ENCODE measurements around the gene MPDU1. TPM values are rescaled to one million over a fixed set of nuclear protein-coding genes. Genes with fewer than 3 reads are reported as not detected.

The MPDU1 gene
- total RNA-seq (40.2 TPM), polyA plus RNA-seq (40.4 TPM)

DNA sequence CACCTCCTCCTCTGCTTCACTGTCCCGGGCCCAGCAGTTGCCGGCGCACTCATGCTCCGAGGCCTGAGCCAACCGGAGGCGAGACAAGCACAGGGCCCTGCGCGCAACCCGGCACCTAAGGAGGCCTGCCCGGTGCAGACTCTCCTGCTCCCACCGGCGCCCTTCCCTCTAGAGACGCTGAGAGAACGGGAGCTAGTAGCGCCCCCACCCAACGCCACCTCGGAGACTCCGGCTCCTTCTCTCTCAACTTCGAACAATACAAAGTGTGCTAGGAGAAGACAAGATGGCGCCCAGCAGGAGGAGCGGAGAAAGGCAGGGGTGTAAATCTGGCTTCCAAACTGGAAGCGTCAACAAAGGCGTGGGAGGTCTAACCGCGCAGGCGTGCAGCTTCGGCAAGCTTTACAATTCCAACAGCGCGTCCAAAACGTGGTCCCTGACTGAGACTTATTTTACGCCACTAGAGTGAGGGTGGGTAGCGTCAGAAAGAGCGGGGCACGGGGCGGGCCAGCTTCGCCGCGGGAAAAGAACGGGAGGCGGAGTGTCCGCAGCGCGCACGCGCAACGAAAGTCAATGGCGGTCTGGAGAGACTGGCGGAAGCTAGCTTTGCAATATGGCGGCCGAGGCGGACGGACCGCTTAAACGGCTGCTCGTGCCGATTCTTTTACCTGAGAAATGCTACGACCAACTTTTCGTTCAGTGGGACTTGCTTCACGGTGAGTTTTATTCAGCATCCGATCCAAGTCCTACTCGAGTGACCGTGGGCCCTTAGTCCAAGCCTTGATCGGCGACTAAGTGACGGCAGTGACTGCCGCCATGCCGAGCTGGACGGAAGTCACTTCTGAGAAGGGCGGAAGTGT lies at the start of gene MPDU1:
MPDU1 (plus strand) TSS at position 600 of the 857 bp plus-strand sequence; CDS start at position 611, 11 bp downstream.
- peak within 1 kb of the TSS; percentile 33 for H3K4me3 ChIP-seq (ENCODE audit: low read depth, low read length)
- peak; percentile 98 for DNase-seq (ENCODE audit: extremely low spot score)
- no peaks in the 10 kb centered on the region for H3K36me3 ChIP-seq (ENCODE audit: insufficient read depth)
- 13% methylated on average over 69 of the region's 69 CpGs for WGBS
- peak within 1 kb of the TSS; percentile 92 for H3K27ac ChIP-seq (ENCODE audit: low read depth)
- H3K4me1 ChIP-seq (ENCODE audit: insufficient read depth): no peaks in the 10 kb centered on the region

DNA sequence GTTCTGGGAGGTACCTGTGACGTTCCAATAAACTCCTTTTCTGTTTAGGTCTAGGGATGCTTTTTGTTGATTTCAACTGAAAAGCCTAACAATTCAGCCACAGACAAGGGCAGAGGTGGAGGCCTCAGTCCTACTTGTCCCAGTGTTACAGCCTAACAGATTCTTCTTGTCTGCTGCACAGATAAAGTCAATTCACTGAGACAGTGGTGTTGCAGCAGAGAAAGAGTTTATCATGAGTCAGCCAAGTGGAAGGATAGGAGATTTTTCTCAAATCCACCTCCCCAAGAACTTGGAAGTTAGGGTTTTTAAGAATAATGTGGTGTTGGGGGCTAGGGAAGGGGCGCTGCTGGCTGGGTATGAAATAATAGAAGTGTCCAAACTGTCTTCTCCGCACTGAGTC lies 45.6 kb upstream of the MPDU1 start:
- DNase-seq (ENCODE audit: extremely low spot score): no peak
- H3K36me3 ChIP-seq (ENCODE audit: insufficient read depth): no peaks in the 10 kb centered on the region
- H3K4me3 ChIP-seq (ENCODE audit: low read depth, low read length): no peak overlapping the region
- H3K27ac ChIP-seq (ENCODE audit: low read depth): no peak overlapping the region
- 90% methylated on average over 3 of the region's 3 CpGs for WGBS
- H3K4me1 ChIP-seq (ENCODE audit: insufficient read depth): no peaks in the 10 kb centered on the region

DNA sequence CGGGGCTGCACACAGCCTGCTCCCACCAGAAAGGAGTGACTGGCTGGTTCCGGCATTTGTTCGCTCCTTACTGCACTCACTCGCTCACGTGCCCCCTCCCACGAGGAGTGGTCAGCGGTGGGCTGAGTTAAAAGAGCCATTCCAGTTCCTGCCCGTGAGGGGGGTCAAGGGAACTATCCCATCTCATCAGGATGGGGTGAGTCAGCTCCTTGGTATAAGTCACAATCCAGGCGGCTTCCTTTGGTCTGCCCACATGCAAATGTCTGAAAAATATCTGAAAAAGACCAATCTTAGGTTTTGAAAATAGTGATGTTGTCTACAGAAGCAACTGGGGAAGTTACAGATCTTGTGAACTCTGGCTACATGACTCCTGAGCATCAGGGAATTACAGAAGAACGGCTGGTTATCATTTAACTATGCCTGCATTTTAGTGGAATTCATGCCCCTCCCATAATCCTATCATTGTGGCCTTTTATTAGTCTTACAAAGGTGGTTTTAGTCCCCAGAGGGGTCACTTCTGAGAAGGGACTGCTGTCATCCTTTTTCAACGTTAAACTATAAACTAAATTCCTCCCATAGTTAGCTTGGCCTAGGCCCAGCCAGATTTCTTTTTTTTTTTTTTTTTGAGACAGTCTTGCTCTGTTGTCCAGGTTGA lies 44.6 kb upstream of the MPDU1 start:
- Histone ChIP-seq H3K4me1 (ENCODE audit: insufficient read depth) (no peaks in the 10 kb centered on the region), H3K27ac (ENCODE audit: low read depth) (no peak overlapping the region), H3K36me3 (ENCODE audit: insufficient read depth) (no peaks in the 10 kb centered on the region), H3K4me3 (ENCODE audit: low read depth, low read length) (no peak overlapping the region)
- WGBS: 61% methylated on average over 11 of the region's 11 CpGs
- no peak for DNase-seq (ENCODE audit: extremely low spot score)

DNA sequence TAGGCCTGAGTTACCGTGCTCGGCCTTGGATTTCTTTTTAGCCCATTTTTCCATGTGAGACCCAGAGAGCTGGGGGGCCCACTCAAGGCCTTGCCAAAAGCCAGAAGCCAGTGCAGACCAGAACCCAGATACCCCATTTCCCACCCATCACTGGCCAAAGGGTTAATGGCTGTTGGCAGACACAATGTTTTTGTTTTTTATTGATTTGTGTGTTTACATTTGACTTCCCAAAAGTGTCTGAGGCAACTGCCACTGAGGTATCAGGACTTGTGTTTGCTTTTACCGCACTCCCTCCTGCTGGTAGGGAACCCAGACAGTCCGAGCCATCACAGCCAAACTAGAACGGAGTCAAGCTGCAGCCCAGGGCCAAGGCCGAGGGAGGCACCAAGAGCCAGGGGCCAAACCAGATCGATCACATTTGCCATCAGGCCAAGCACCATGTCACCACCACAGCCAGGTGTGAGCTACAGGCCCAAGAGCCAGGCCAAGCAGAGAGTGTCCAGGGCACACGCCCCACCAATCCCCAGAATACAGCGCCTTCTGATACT lies 42.5 kb upstream of the MPDU1 start:
- 93% methylated on average over 9 of the region's 9 CpGs for WGBS
- H3K36me3 ChIP-seq (ENCODE audit: insufficient read depth): no peaks in the 10 kb centered on the region
- H3K4me3 ChIP-seq (ENCODE audit: low read depth, low read length): no peak overlapping the region
- H3K27ac ChIP-seq (ENCODE audit: low read depth): no peak overlapping the region
- H3K4me1 ChIP-seq (ENCODE audit: insufficient read depth): no peaks in the 10 kb centered on the region
- no peak for DNase-seq (ENCODE audit: extremely low spot score)

DNA sequence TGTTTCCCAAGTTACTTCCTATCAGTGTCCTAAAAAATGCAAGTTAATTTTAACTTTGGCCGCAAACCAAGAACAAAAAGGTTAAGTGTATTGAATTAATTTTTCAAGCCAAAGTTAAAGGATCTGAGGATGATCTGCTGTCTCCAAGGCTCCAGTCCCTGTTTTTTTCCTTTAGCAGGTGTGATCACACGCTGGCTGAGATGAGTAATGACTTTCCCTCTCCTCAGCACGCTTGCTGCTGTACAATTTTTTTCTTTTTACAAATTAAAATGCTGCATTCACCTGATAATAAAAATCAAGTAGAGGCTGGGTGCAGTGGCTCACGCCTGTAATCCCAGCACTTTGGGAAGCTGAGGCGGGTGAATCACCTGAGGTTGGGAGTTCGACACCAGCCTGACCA lies 38.7 kb upstream of the MPDU1 start:
- 72% methylated on average over 6 of the region's 6 CpGs for WGBS
- Histone ChIP-seq H3K27ac (ENCODE audit: low read depth) (no peak overlapping the region), H3K4me1 (ENCODE audit: insufficient read depth) (no peaks in the 10 kb centered on the region), H3K4me3 (ENCODE audit: low read depth, low read length) (no peak overlapping the region), H3K36me3 (ENCODE audit: insufficient read depth) (no peaks in the 10 kb centered on the region)
- DNase-seq (ENCODE audit: extremely low spot score): no peak

DNA sequence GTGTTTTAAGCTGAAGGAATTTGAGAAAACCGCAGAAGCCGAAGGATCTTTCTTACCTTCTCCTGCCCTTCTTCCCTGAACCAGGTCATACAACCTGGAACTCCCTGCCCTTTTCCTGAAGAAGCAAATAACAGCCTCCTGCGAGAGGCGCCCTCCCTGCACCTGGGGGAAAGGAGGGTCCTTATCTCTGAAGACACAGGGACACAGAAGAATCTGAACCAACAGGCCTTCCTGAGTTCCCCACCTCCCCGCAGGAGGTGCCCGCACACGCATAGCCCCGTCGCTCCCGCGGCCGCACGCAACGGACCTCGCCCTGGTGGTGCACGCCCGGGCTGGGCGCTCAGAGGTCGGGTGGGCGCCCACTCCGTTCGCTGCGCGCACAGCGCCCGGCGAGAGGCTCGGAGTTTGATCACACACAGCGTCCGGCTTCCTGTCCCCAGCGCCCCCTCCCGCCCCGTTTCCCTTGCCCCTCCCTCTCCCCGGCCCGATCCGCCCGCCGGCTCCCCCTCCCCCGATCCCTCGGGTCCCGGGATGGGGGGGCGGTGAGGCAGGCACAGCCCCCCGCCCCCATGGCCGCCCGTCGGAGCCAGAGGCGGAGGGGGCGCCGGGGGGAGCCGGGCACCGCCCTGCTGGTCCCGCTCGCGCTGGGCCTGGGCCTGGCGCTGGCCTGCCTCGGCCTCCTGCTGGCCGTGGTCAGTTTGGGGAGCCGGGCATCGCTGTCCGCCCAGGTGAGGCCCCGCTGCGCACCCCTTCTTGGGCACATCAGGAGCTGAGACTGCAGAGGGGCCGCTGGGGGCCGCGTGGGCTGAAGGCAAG lies 34.9 kb upstream of the MPDU1 start, which contains the start of gene TNFSF12:
TNFSF12 (plus strand) TSS at position 474 of the 816 bp plus-strand sequence; CDS start at position 570, 96 bp downstream.
- Histone ChIP-seq H3K4me3 (ENCODE audit: low read depth, low read length) (peak within 1 kb of the TSS; percentile 74), H3K36me3 (ENCODE audit: insufficient read depth) (no peaks in the 10 kb centered on the region), H3K4me1 (ENCODE audit: insufficient read depth) (no peaks in the 10 kb centered on the region), H3K27ac (ENCODE audit: low read depth) (peak within 1 kb of the TSS; percentile 64)
- no peak for DNase-seq (ENCODE audit: extremely low spot score)
- 2% methylated on average over 65 of the region's 65 CpGs for WGBS

DNA sequence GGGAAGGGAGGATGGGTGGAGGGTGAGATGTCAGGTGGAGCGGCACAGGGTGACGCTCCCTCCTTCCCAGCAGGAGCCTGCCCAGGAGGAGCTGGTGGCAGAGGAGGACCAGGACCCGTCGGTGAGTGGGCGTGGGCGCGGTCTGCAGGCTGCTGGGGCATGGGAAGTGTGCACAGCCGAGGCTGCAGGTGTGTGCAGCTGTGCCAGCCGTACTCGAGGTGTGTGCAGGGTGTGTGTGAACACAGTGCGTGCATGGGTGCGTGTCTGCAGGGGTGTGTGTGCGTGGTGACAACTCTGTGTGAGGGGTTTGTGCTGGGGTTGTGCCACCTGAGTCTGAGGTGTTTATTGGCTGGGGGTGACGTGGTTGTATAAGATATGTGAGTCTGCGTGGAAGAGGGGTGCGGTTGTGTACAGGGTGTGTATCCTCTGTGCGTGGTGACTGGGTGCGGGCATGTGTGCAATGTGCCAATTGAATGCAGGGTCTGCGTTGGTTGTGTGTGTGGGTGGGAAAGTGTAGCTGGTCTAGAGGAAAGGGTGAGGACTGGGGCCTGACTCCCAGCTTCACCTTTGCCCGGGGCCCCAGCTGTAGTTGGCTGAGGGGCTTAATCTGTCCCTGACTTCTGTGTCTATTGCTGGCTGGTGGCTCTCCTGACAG lies 34.1 kb upstream of the MPDU1 start:
- H3K4me3 ChIP-seq (ENCODE audit: low read depth, low read length): peak overlapping the region; percentile 74
- H3K36me3 ChIP-seq (ENCODE audit: insufficient read depth): no peaks in the 10 kb centered on the region
- H3K27ac ChIP-seq (ENCODE audit: low read depth): peak overlapping the region; percentile 64
- DNase-seq (ENCODE audit: extremely low spot score): no peak
- WGBS: 29% methylated on average over 20 of the region's 20 CpGs
- no peaks in the 10 kb centered on the region for H3K4me1 ChIP-seq (ENCODE audit: insufficient read depth)

DNA sequence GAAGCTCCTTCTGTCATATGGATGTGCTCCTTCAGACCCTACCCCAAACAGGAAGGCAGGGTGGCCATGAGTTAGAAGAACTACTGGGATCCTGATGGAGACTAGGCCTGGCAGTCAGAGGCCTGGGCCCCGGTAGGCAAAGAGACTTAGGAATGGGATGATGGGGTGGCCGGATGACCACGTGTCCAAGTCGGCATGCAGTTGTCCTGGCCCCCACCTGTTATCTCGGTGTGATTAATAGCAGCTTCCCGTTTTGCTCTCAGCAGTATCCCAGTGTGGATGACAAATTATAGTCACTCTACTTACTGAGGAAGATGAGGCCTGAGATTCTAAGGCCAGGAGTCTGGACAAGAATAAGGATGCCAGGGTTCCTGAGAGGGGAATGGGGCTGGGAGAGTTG lies 33.3 kb upstream of the MPDU1 start:
- Histone ChIP-seq H3K4me3 (ENCODE audit: low read depth, low read length) (no peak overlapping the region), H3K36me3 (ENCODE audit: insufficient read depth) (no peaks in the 10 kb centered on the region), H3K27ac (ENCODE audit: low read depth) (no peak overlapping the region), H3K4me1 (ENCODE audit: insufficient read depth) (no peaks in the 10 kb centered on the region)
- no peak for DNase-seq (ENCODE audit: extremely low spot score)
- 61% methylated on average over 6 of the region's 6 CpGs for WGBS

DNA sequence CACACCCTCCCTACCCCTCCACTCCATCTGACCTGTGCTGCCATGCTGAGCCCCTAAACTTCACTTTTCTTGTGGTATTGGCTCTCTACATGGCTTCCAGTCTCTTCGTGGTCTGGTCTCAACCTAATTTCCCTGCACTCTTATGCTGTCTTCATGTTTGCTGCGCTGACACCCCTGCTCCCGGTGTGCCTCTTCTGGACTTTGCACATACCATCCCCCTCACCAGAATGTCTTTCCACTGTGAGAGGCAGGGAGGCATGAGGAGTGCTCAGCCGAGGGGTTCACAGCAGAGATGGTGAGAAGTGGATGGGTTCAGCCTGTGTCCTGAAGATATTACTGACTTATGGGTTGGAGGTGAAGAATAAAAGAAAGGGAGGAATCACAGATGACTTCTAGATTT lies 32.3 kb upstream of the MPDU1 start:
- Histone ChIP-seq H3K36me3 (ENCODE audit: insufficient read depth) (no peaks in the 10 kb centered on the region), H3K4me3 (ENCODE audit: low read depth, low read length) (no peak overlapping the region), H3K27ac (ENCODE audit: low read depth) (no peak overlapping the region), H3K4me1 (ENCODE audit: insufficient read depth) (no peaks in the 10 kb centered on the region)
- WGBS: 87% methylated on average over 4 of the region's 4 CpGs
- DNase-seq (ENCODE audit: extremely low spot score): no peak

DNA sequence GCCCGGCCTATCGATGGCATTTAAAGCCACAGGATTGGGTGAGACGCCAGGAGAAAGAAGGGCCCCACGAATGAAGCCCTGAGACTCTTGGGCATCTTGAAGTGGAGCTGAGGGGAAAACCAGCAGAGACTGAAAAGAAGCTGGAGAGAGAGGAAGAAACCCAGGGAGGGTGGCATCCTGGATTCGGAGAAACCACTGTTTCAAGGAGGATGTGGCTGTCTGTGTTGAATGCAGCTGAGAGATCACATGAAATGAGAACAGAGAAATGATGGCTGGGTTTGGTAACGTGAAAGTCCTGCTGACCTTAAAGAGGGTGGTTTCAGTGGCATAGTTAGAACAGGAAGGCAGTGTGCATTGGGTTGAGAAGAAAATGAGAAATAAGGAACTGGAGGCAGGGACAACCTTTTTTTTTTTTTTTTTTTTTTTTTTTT lies 31.0 kb upstream of the MPDU1 start:
- Histone ChIP-seq H3K36me3 (ENCODE audit: insufficient read depth) (no peaks in the 10 kb centered on the region), H3K4me3 (ENCODE audit: low read depth, low read length) (no peak overlapping the region), H3K27ac (ENCODE audit: low read depth) (no peak overlapping the region), H3K4me1 (ENCODE audit: insufficient read depth) (no peaks in the 10 kb centered on the region)
- no peak for DNase-seq (ENCODE audit: extremely low spot score)
- WGBS: 83% methylated on average over 6 of the region's 6 CpGs

DNA sequence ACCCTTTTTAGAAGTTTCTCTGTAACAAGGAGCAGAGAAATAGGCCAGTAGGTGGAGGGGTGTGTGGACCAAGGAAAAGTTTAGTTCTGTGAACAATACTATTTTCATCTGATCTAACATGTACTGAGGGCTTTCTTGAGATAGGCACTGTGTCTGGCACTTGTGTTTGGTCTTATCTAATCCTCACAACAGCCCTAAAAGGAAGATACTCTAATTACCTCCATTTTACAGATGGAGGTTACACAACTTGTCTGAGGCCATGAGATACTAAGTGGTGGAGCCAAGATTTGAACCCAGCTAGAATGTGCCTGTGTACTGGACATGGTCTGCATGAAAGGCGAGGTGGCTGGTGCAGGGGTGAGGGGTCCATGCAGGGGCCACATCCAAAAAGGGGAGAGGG lies 30.3 kb upstream of the MPDU1 start:
- 100% methylated on average over 1 of the region's 1 CpG for WGBS
- Histone ChIP-seq H3K4me3 (ENCODE audit: low read depth, low read length) (no peak overlapping the region), H3K36me3 (ENCODE audit: insufficient read depth) (no peaks in the 10 kb centered on the region), H3K4me1 (ENCODE audit: insufficient read depth) (no peaks in the 10 kb centered on the region), H3K27ac (ENCODE audit: low read depth) (no peak overlapping the region)
- no peak for DNase-seq (ENCODE audit: extremely low spot score)

DNA sequence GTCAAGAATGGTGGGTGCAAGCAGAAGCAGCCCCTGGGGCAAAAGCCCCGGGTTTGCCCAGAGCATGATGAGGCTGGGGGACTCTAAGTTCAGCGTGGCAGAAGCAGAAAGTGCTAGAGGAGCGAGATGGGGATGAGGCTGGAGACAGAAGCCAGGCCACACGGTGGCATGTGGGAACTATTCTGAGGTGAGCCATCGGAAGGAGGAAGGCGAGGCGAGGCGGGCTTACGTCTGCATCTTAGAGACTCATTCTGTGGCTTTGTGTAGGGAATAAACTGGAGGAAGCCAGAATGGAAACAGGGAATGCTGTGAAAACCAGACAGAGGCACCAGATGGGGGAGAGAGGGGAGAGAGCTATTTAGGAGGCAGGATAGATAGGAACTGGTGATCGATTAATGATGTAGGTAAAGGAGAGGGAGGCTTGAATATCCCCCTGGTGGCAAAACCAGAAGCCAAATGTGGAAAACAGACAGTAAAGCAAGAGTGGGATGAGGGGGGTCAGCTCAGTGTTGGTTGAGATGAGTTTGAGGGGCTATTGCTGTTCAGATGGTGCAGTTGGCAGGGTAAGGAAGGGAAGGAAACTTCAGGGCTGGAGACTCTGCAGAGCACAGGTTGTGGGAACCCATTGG lies 28.2 kb upstream of the MPDU1 start:
- no peak overlapping the region for H3K4me3 ChIP-seq (ENCODE audit: low read depth, low read length)
- H3K36me3 ChIP-seq (ENCODE audit: insufficient read depth): no peaks in the 10 kb centered on the region
- H3K4me1 ChIP-seq (ENCODE audit: insufficient read depth): no peaks in the 10 kb centered on the region
- no peak for DNase-seq (ENCODE audit: extremely low spot score)
- 57% methylated on average over 10 of the region's 10 CpGs for WGBS
- H3K27ac ChIP-seq (ENCODE audit: low read depth): no peak overlapping the region
